Measurements from ENCODE around the gene MICAL2. TPM values are rescaled to one million over a fixed set of nuclear protein-coding genes. Genes with fewer than 3 reads are reported as not detected.

MICAL2 gene
- total RNA-seq, 1 donor from 2014 or later, result 21.7 TPM

- peaks cover 9% of the 10 kb centered on the region for H3K36me3 Mint-ChIP-seq (ENCODE audit: low read depth, unreplicated experiment)
- TF ChIP-seq CTCF (IDR thresholded peaks at IDR 0.05; ENCODE audit: unreplicated experiment), result no peak
- peaks cover 10% of the 10 kb centered on the region for H3K27me3 Mint-ChIP-seq (ENCODE audit: unreplicated experiment)
- H3K9me3 Mint-ChIP-seq (ENCODE audit: unreplicated experiment), result no peaks in the 10 kb centered on the region
- no peak overlapping the region for H3K27ac Mint-ChIP-seq (ENCODE audit: unreplicated experiment)
- no peak overlapping the region for H3K4me3 Mint-ChIP-seq (ENCODE audit: unreplicated experiment)
- no peak for DNase-seq (ENCODE audit: low spot score)
- H3K4me1 Mint-ChIP-seq (ENCODE audit: unreplicated experiment), result peaks cover 64% of the 10 kb centered on the region
Measured at GRCh38 chr11:12121517-12121916, 11.1 kb downstream of the MICAL2 start.

GRCh38 chr11:12122083-12122482 lies 11.7 kb downstream of the MICAL2 start:
- Mint-ChIP-seq H3K27me3 (ENCODE audit: unreplicated experiment) (peaks cover 12% of the 10 kb centered on the region), H3K9me3 (ENCODE audit: unreplicated experiment) (no peaks in the 10 kb centered on the region), H3K4me1 (ENCODE audit: unreplicated experiment) (peaks cover 65% of the 10 kb centered on the region), H3K4me3 (ENCODE audit: unreplicated experiment) (no peak overlapping the region), H3K27ac (ENCODE audit: unreplicated experiment) (no peak overlapping the region), H3K36me3 (ENCODE audit: low read depth, unreplicated experiment) (peaks cover 9% of the 10 kb centered on the region)
- TF ChIP-seq CTCF (IDR thresholded peaks at IDR 0.05; ENCODE audit: unreplicated experiment), result peak; percentile 26
- DNase-seq (ENCODE audit: low spot score), result peak; percentile 21

- no peak for DNase-seq (ENCODE audit: low spot score)
- Mint-ChIP-seq H3K27ac (ENCODE audit: unreplicated experiment) (no peak overlapping the region), H3K4me1 (ENCODE audit: unreplicated experiment) (peaks cover 57% of the 10 kb centered on the region), H3K36me3 (ENCODE audit: low read depth, unreplicated experiment) (peaks cover 9% of the 10 kb centered on the region), H3K4me3 (ENCODE audit: unreplicated experiment) (no peak overlapping the region), H3K27me3 (ENCODE audit: unreplicated experiment) (peaks cover 14% of the 10 kb centered on the region), H3K9me3 (ENCODE audit: unreplicated experiment) (no peaks in the 10 kb centered on the region)
- TF ChIP-seq CTCF (IDR thresholded peaks at IDR 0.05; ENCODE audit: unreplicated experiment), result no peak
Measured at GRCh38 chr11:12123273-12123672, 12.9 kb downstream of the MICAL2 start.

GRCh38 chr11:12123799-12124198 lies 13.4 kb downstream of the MICAL2 start:
- Mint-ChIP-seq H3K4me1 (ENCODE audit: unreplicated experiment) (peaks cover 52% of the 10 kb centered on the region), H3K4me3 (ENCODE audit: unreplicated experiment) (no peak overlapping the region), H3K27ac (ENCODE audit: unreplicated experiment) (no peak overlapping the region), H3K9me3 (ENCODE audit: unreplicated experiment) (no peaks in the 10 kb centered on the region), H3K36me3 (ENCODE audit: low read depth, unreplicated experiment) (peaks cover 9% of the 10 kb centered on the region), H3K27me3 (ENCODE audit: unreplicated experiment) (peaks cover 14% of the 10 kb centered on the region)
- no peak for TF ChIP-seq CTCF (IDR thresholded peaks at IDR 0.05; ENCODE audit: unreplicated experiment)
- no peak for DNase-seq (ENCODE audit: low spot score)

GRCh38 chr11:12124306-12124705 lies 13.9 kb downstream of the MICAL2 start:
- Mint-ChIP-seq H3K4me3 (ENCODE audit: unreplicated experiment) (no peak overlapping the region), H3K9me3 (ENCODE audit: unreplicated experiment) (no peaks in the 10 kb centered on the region), H3K27me3 (ENCODE audit: unreplicated experiment) (peaks cover 14% of the 10 kb centered on the region), H3K4me1 (ENCODE audit: unreplicated experiment) (peaks cover 47% of the 10 kb centered on the region), H3K36me3 (ENCODE audit: low read depth, unreplicated experiment) (peaks cover 6% of the 10 kb centered on the region), H3K27ac (ENCODE audit: unreplicated experiment) (peak overlapping the region; percentile 59)
- no peak for TF ChIP-seq CTCF (IDR thresholded peaks at IDR 0.05; ENCODE audit: unreplicated experiment)
- no peak for DNase-seq (ENCODE audit: low spot score)
